GM19395 (cell line): ENCODE data around the gene VAV2.

ENCODE experiments used
- ATAC-seq: cut with Tn5 transposase; IDR thresholded peaks from one replicate; pipeline ENCODE4 v1.9.1; 2021; ENCODE audit warnings: mild to moderate bottlenecking, moderate library complexity; ENCODE audit not compliant: unreplicated experiment

Gene VAV2

GRCh38 chr9:133864011-133864410 lies 128.1 kb downstream of the VAV2 start:
- no peak for ATAC-seq

GRCh38 chr9:133863257-133863592 lies 128.9 kb downstream of the VAV2 start:
- no peak for ATAC-seq

GRCh38 chr9:133862585-133863256 lies 129.4 kb downstream of the VAV2 start:
- no peak for ATAC-seq

- no peak for ATAC-seq
These were observed 130.4 kb downstream of the VAV2 start for GRCh38 chr9:133861692-133862091.

- no peak for ATAC-seq
These were observed 131.0 kb downstream of the VAV2 start for GRCh38 chr9:133861086-133861485.

- no peak for ATAC-seq
These were observed 133.4 kb downstream of the VAV2 start for GRCh38 chr9:133858771-133859170.

- ATAC-seq: no peak
These were observed 134.5 kb downstream of the VAV2 start for GRCh38 chr9:133857639-133858038.

- no peak for ATAC-seq
These were observed 135.3 kb downstream of the VAV2 start for GRCh38 chr9:133856798-133857197.

- ATAC-seq: no peak
These were observed 136.2 kb downstream of the VAV2 start for GRCh38 chr9:133855802-133856521.

- ATAC-seq: no peak
These were observed 136.8 kb downstream of the VAV2 start for GRCh38 chr9:133855371-133855770.

- no peak for ATAC-seq
These were observed 137.4 kb downstream of the VAV2 start for GRCh38 chr9:133854765-133855164.

GRCh38 chr9:133854048-133854447 lies 138.1 kb downstream of the VAV2 start:
- no peak for ATAC-seq

GRCh38 chr9:133853331-133853730 lies 138.8 kb downstream of the VAV2 start:
- ATAC-seq: no peak

- no peak for ATAC-seq
These were observed 139.7 kb downstream of the VAV2 start for GRCh38 chr9:133852431-133852830.

GRCh38 chr9:133851693-133852092 lies 140.4 kb downstream of the VAV2 start:
- ATAC-seq: no peak

- ATAC-seq: no peak
These were observed 141.2 kb downstream of the VAV2 start for GRCh38 chr9:133850937-133851336.

GRCh38 chr9:133850161-133850560 lies 142.0 kb downstream of the VAV2 start:
- ATAC-seq: no peak

GRCh38 chr9:133849110-133849670 lies 142.9 kb downstream of the VAV2 start:
- ATAC-seq: no peak

- ATAC-seq: no peak
These were observed 143.5 kb downstream of the VAV2 start for GRCh38 chr9:133848471-133849109.

- no peak for ATAC-seq
These were observed 145.5 kb downstream of the VAV2 start for GRCh38 chr9:133846483-133847090.

- no peak for ATAC-seq
These were observed 146.7 kb downstream of the VAV2 start for GRCh38 chr9:133845440-133845839.
